PC-9 (cell line): ENCODE data around the gene TFCP2L1. TPM values are rescaled to one million over a fixed set of nuclear protein-coding genes. Genes with fewer than 3 reads are reported as not detected.

Experiments used
- BruUV-seq: library from RNA; stranded (reverse); fragments of 400-500 nt; replicated peaks from 2 replicates; lab custom pipeline; 2021; lab: Mats Ljungman, UMichigan
- CTCF ChIA-PET: fragments of 300-600 bp; sonication (Branson Sonifier 250); formaldehyde crosslinking; loops from one replicate; lab custom pipeline; 2022; ENCODE audit warnings: antibody characterized with exemption; lab: Charles Lee
- POLR2A ChIA-PET: fragments of 300-600 bp; sonication (Branson Sonifier 250); formaldehyde crosslinking; loops from one replicate; lab custom pipeline; 2022; ENCODE audit warnings: antibody characterized with exemption; ENCODE audit not compliant: unreplicated experiment; lab: Charles Lee
- DNase-seq, 2 experiments: peaks; one replicate each; pipeline versions ENCODE4 v3.0.0 to v3.0.0-alpha.2; 2015 to 2022; ENCODE audit warnings: mixed read lengths in 1 of 2
- H2AFZ ChIP-seq: fragments of 200-600 bp; sonication (generic); 2 replicates; pipeline ENCODE4 v1.8.1; 2017; ENCODE audit warnings: antibody characterized with exemption
- H3F3A ChIP-seq: fragments of 200-600 bp; sonication (generic); 2 replicates; pipeline ENCODE4 v1.8.1; 2017; ENCODE audit warnings: antibody characterized with exemption, mild to moderate bottlenecking, low read depth; ENCODE audit not compliant: insufficient read depth
- H3K27ac ChIP-seq: fragments of 200-600 bp; sonication (generic); 2 replicates; pipeline ENCODE4 v1.6.1; 2016; ENCODE audit warnings: mixed run types
- H3K27me3 ChIP-seq: fragments of 200-600 bp; sonication (generic); 2 replicates; pipeline ENCODE4 v1.6.1; 2016; ENCODE audit warnings: low read depth, mixed run types; ENCODE audit not compliant: insufficient read depth
- H3K36me3 ChIP-seq: fragments of 200-600 bp; sonication (generic); 2 replicates; pipeline ENCODE4 v1.6.1; 2016; ENCODE audit warnings: low read depth, mixed run types
- H3K4me1 ChIP-seq: fragments of 200-600 bp; sonication (generic); replicated peaks from 2 replicates; pipeline ENCODE4 v1.6.1; 2016; ENCODE audit warnings: mixed run types; ENCODE audit not compliant: insufficient read depth
- H3K4me2 ChIP-seq: fragments of 200-600 bp; sonication (generic); 2 replicates; pipeline ENCODE4 v1.6.1; 2017; ENCODE audit warnings: mixed run types
- H3K4me3 ChIP-seq: fragments of 200-600 bp; sonication (generic); 2 replicates; pipeline ENCODE4 v1.6.1; 2016; ENCODE audit warnings: mixed run types
- H3K79me2 ChIP-seq: fragments of 200-600 bp; sonication (generic); 2 replicates; pipeline ENCODE4 v1.6.1; 2017; ENCODE audit warnings: low read depth, mixed run types
- H3K9me2 ChIP-seq: fragments of 200-600 bp; sonication (generic); 2 replicates; pipeline ENCODE4 v1.8.1; 2017; ENCODE audit warnings: mild to moderate bottlenecking; ENCODE audit not compliant: insufficient read depth
- H3K9me3 ChIP-seq: fragments of 200-600 bp; sonication (generic); 2 replicates; pipeline ENCODE4 v1.8.1; 2016; ENCODE audit warnings: low read depth; ENCODE audit not compliant: insufficient read depth
- H4K20me1 ChIP-seq: fragments of 200-600 bp; sonication (generic); 2 replicates; pipeline ENCODE4 v1.8.1; 2017; ENCODE audit not compliant: insufficient read depth
- EZH2 ChIP-seq: fragments of 200-600 bp; sonication (generic); IDR thresholded peaks from 2 replicates; pipeline ENCODE4 v1.8.0; 2017; ENCODE audit warnings: antibody characterized with exemption, low read depth
- intact Hi-C: fragments of 100-400 bp; cut with micrococcal nuclease; formaldehyde crosslinking; loops from one replicate; pipeline ENCODE4 v1.10.0; 2022; ENCODE audit not compliant: unreplicated experiment
- total RNA-seq: library from RNA; stranded (reverse); gene quantifications from 2 replicates; pipeline ENCODE4 v1.2.3, GENCODE V29; 2021
- TF ChIP-seq, protein P1 (sequence below): fragments of 200-600 bp; sonication (generic); conservative IDR thresholded peaks from 2 replicates; pipeline ENCODE4 v1.6.1; 2017; ENCODE audit warnings: mixed run types, antibody characterized with exemption, mild to moderate bottlenecking, moderate library complexity

The TFCP2L1 gene
- total RNA-seq, 1 experiment from 2014 or later: 4.6 TPM

- no peak overlapping the region for H3K4me2 ChIP-seq
- CTCF ChIA-PET: no interaction called here
These were observed 27.5 kb downstream of the TFCP2L1 start for GRCh38 chr2:121257480-121257840.

GRCh38 chr2:121256720-121257479, 28.1 kb downstream of the TFCP2L1 start:
- H3K4me3 ChIP-seq: no peak overlapping the region
- H3K9me2 ChIP-seq: no peaks in the 10 kb centered on the region
- no peaks in the 10 kb centered on the region for H3K36me3 ChIP-seq
- ChIA-PET CTCF (no interaction called here), POLR2A (no interaction called here)
- no peak overlapping the region for H3K4me2 ChIP-seq
- H3K4me1 ChIP-seq: no peaks in the 10 kb centered on the region
- no peak for TF ChIP-seq EZH2
- TF ChIP-seq, protein P1, sequence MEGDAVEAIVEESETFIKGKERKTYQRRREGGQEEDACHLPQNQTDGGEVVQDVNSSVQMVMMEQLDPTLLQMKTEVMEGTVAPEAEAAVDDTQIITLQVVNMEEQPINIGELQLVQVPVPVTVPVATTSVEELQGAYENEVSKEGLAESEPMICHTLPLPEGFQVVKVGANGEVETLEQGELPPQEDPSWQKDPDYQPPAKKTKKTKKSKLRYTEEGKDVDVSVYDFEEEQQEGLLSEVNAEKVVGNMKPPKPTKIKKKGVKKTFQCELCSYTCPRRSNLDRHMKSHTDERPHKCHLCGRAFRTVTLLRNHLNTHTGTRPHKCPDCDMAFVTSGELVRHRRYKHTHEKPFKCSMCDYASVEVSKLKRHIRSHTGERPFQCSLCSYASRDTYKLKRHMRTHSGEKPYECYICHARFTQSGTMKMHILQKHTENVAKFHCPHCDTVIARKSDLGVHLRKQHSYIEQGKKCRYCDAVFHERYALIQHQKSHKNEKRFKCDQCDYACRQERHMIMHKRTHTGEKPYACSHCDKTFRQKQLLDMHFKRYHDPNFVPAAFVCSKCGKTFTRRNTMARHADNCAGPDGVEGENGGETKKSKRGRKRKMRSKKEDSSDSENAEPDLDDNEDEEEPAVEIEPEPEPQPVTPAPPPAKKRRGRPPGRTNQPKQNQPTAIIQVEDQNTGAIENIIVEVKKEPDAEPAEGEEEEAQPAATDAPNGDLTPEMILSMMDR: no peak
- DNase-seq: no peak
- no peaks in the 10 kb centered on the region for H4K20me1 ChIP-seq
- no peaks in the 10 kb centered on the region for H3K79me2 ChIP-seq
- H3K27ac ChIP-seq: no peak overlapping the region
- no peaks in the 10 kb centered on the region for H3K9me3 ChIP-seq
- H3K27me3 ChIP-seq: no peaks in the 10 kb centered on the region
- intact Hi-C loops: no loop called here
- BruUV-seq: no TSS peak
- H3F3A ChIP-seq: no peaks in the 10 kb centered on the region
- no peak overlapping the region for H2AFZ ChIP-seq

More at GRCh38 chr2:121257480-121257840, 27.5 kb downstream of the TFCP2L1 start:
- DNase-seq: no peak
- no peaks in the 10 kb centered on the region for H3K79me2 ChIP-seq
- no peaks in the 10 kb centered on the region for H3K36me3 ChIP-seq
- no peaks in the 10 kb centered on the region for H3K27me3 ChIP-seq
- no peaks in the 10 kb centered on the region for H3K9me2 ChIP-seq
- no peak for TF ChIP-seq EZH2
- TF ChIP-seq, protein P1: no peak
- POLR2A ChIA-PET: no interaction called here
- H2AFZ ChIP-seq: no peak overlapping the region
- H3K4me1 ChIP-seq: no peaks in the 10 kb centered on the region
- no peak overlapping the region for H3K4me3 ChIP-seq
- no peak overlapping the region for H3K27ac ChIP-seq
- H4K20me1 ChIP-seq: no peaks in the 10 kb centered on the region
- BruUV-seq: no TSS peak
- H3K9me3 ChIP-seq: no peaks in the 10 kb centered on the region
- no peaks in the 10 kb centered on the region for H3F3A ChIP-seq
- intact Hi-C loops: no loop called here

GRCh38 chr2:121255358-121255757, 29.6 kb downstream of the TFCP2L1 start:
- no peak overlapping the region for H2AFZ ChIP-seq
- H4K20me1 ChIP-seq: no peaks in the 10 kb centered on the region
- no peaks in the 10 kb centered on the region for H3K9me3 ChIP-seq
- H3K27ac ChIP-seq: no peak overlapping the region
- ChIA-PET CTCF (no interaction called here), POLR2A (no interaction called here)
- no peak overlapping the region for H3K4me3 ChIP-seq
- no peaks in the 10 kb centered on the region for H3K4me1 ChIP-seq
- no peaks in the 10 kb centered on the region for H3K27me3 ChIP-seq
- TF ChIP-seq, protein P1: no peak
- TF ChIP-seq EZH2: no peak
- H3K4me2 ChIP-seq: no peak overlapping the region
- H3F3A ChIP-seq: no peaks in the 10 kb centered on the region; the same call in 1 of the 2 replicates
- no peaks in the 10 kb centered on the region for H3K36me3 ChIP-seq
- H3K79me2 ChIP-seq: no peaks in the 10 kb centered on the region
- H3K9me2 ChIP-seq: no peaks in the 10 kb centered on the region
- intact Hi-C loops: no loop called here
- DNase-seq: no peak
- no TSS peak for BruUV-seq
